Smooth muscle cell (in vitro differentiated cells): ENCODE results near the gene IPCEF1. TPM values are rescaled to one million over a fixed set of nuclear protein-coding genes. Genes with fewer than 3 reads are reported as not detected.
"Not testable (repeated sequence)": the region's sequence is repeated elsewhere in the genome, so short reads cannot be mapped to it uniquely, and the experiment has no call there.

Experiments
- DNase-seq: peaks from one replicate; lab custom pipeline; 2025; ENCODE audit not compliant: unreplicated experiment; lab: John Stamatoyannopoulos, UW
- H2AFZ ChIP-seq: fragments of 200-600 bp; sonication (generic); 2 replicates; pipeline ENCODE4 v1.6.0; 2016; ENCODE audit warnings: antibody characterized with exemption, low read depth, mild to moderate bottlenecking
- H3F3A ChIP-seq: fragments of 200-600 bp; sonication (generic); 2 replicates; pipeline ENCODE4 v1.6.0; 2017; ENCODE audit warnings: antibody characterized with exemption, low read depth
- H3K27ac ChIP-seq: fragments of 200-600 bp; sonication (generic); 2 replicates; pipeline ENCODE4 v1.5.1; 2016; ENCODE audit warnings: low read depth, mild to moderate bottlenecking
- H3K27me3 ChIP-seq: fragments of 200-600 bp; sonication (generic); 2 replicates; pipeline ENCODE4 v1.6.1; 2016; ENCODE audit warnings: low read depth, mild to moderate bottlenecking
- H3K36me3 ChIP-seq: fragments of 200-600 bp; sonication (generic); 2 replicates; pipeline ENCODE4 v1.5.1; 2016; ENCODE audit warnings: low read depth
- H3K4me1 ChIP-seq: fragments of 200-600 bp; sonication (generic); 2 replicates; pipeline ENCODE4 v1.5.1; 2016; ENCODE audit warnings: low read depth
- H3K4me2 ChIP-seq: fragments of 200-600 bp; sonication (generic); 2 replicates; pipeline ENCODE4 v1.6.0; 2016; ENCODE audit warnings: mild to moderate bottlenecking
- H3K4me3 ChIP-seq: fragments of 200-600 bp; sonication (generic); 2 replicates; pipeline ENCODE4 v1.5.1; 2016; ENCODE audit warnings: mild to moderate bottlenecking
- H3K79me2 ChIP-seq: fragments of 200-600 bp; sonication (generic); 2 replicates; pipeline ENCODE4 v1.6.0; 2016; ENCODE audit warnings: low read depth, mild to moderate bottlenecking
- H3K9ac ChIP-seq: fragments of 200-600 bp; sonication (generic); 2 replicates; pipeline ENCODE4 v1.6.0; 2016; ENCODE audit warnings: low read depth
- H3K9me3 ChIP-seq: fragments of 200-600 bp; sonication (generic); replicated peaks from 2 replicates; pipeline ENCODE4 v1.5.1; 2016; ENCODE audit warnings: low read depth
- H4K20me1 ChIP-seq: fragments of 200-600 bp; sonication (generic); 2 replicates; pipeline ENCODE4 v1.6.0; 2016; ENCODE audit warnings: low read depth
- CTCF ChIP-seq: fragments of 200-600 bp; sonication (generic); IDR thresholded peaks from 2 replicates; pipeline ENCODE4 v1.5.1; 2017; ENCODE audit warnings: borderline replicate concordance, mild to moderate bottlenecking, antibody characterized with exemption; ENCODE audit not compliant: insufficient read depth, poor library complexity, severe bottlenecking
- WGBS: methylation state at CpG from one replicate; pipeline ENCODE4 v1.1.7; 2016; ENCODE audit warnings: low lambda C conversion rate; 5-methylcytosine and 5-hydroxymethylcytosine counted together
- polyA plus RNA-seq: library from polyadenylated mRNA; unstranded; fragments of >200 nt; fragmentation: Nextera tagmentation; extraction: Ambion mirVana; gene quantifications from 2 replicates; pipeline ENCODE4 v1.2.1, GENCODE V29; 2016
- total RNA-seq: library from RNA; depleted of rRNA; stranded (reverse); fragments of >200 nt; gene quantifications from 2 replicates; pipeline ENCODE4 v1.2.3, GENCODE V29; 2014

The IPCEF1 gene
- total and polyA plus RNA-seq, 2 experiments from 2014 or later = 0.04 TPM; not detected in 1

GRCh38 chr6:154179434-154179833, 177.2 kb downstream of the IPCEF1 start:
- no peak overlapping the region for H3K4me2 ChIP-seq
- no peaks in the 10 kb centered on the region for H3K27me3 ChIP-seq
- WGBS = 90% methylated on average over 5 of the region's 5 CpGs
- no peaks in the 10 kb centered on the region for H3K9me3 ChIP-seq
- TF ChIP-seq CTCF = no peak
- H3K27ac ChIP-seq = no peak overlapping the region
- H3K9ac ChIP-seq = no peak overlapping the region
- no peak overlapping the region for H3K4me3 ChIP-seq
- H3K79me2 ChIP-seq = no peaks in the 10 kb centered on the region
- H3K4me1 ChIP-seq = no peaks in the 10 kb centered on the region
- no peaks in the 10 kb centered on the region for H4K20me1 ChIP-seq
- H2AFZ ChIP-seq = no peak overlapping the region
- DNase-seq = no peak
- no peaks in the 10 kb centered on the region for H3K36me3 ChIP-seq
- no peaks in the 10 kb centered on the region for H3F3A ChIP-seq

GRCh38 chr6:154172393-154172792, 184.2 kb downstream of the IPCEF1 start:
- H3K27ac ChIP-seq = not testable (repeated sequence)

GRCh38 chr6:154170106-154170505, 186.5 kb downstream of the IPCEF1 start:
- Histone ChIP-seq H3K4me1 (no peaks in the 10 kb centered on the region), H3K4me3 (no peak overlapping the region), H3F3A (no peaks in the 10 kb centered on the region), H3K9me3 (no peaks in the 10 kb centered on the region), H3K27ac (no peak overlapping the region), H3K27me3 (no peaks in the 10 kb centered on the region), H3K36me3 (no peaks in the 10 kb centered on the region), H3K9ac (no peak overlapping the region), H2AFZ (no peak overlapping the region), H4K20me1 (no peaks in the 10 kb centered on the region), H3K4me2 (no peak overlapping the region), H3K79me2 (no peaks in the 10 kb centered on the region)
- TF ChIP-seq CTCF = no peak
- WGBS = 83% methylated on average over 2 of the region's 2 CpGs
- DNase-seq = no peak

More at GRCh38 chr6:154172393-154172792, 184.2 kb downstream of the IPCEF1 start:
- H3K27me3 ChIP-seq, H3K79me2 ChIP-seq, H3K4me1 ChIP-seq, DNase-seq, H3K9ac ChIP-seq, H3K36me3 ChIP-seq, H2AFZ ChIP-seq, H4K20me1 ChIP-seq, H3K4me3 ChIP-seq, H3K9me3 ChIP-seq, H3K4me2 ChIP-seq, H3F3A ChIP-seq: not testable (repeated sequence)
- 64% methylated on average over 5 of the region's 5 CpGs for WGBS

- TF ChIP-seq CTCF = no peak
Measured at GRCh38 chr6:154169193-154169847, 187.3 kb downstream of the IPCEF1 start.

More at GRCh38 chr6:154169193-154169847, 187.3 kb downstream of the IPCEF1 start:
- no peaks in the 10 kb centered on the region for H3K36me3 ChIP-seq
- H3F3A ChIP-seq = no peaks in the 10 kb centered on the region
- H3K9me3 ChIP-seq = no peaks in the 10 kb centered on the region
- no peaks in the 10 kb centered on the region for H3K27me3 ChIP-seq
- no peak for DNase-seq
- no peak overlapping the region for H2AFZ ChIP-seq
- no peaks in the 10 kb centered on the region for H4K20me1 ChIP-seq
- no peak overlapping the region for H3K27ac ChIP-seq
- H3K4me2 ChIP-seq = no peak overlapping the region
- H3K9ac ChIP-seq = no peak overlapping the region
- H3K4me1 ChIP-seq = no peaks in the 10 kb centered on the region
- H3K4me3 ChIP-seq = no peak overlapping the region
- H3K79me2 ChIP-seq = no peaks in the 10 kb centered on the region
- WGBS = 85% methylated on average over 5 of the region's 5 CpGs
